BE2C (cell line): ENCODE data around the gene FGD2.
A peak's percentile ranks its signal among the peaks of the same experiment; 100 is the strongest.
"Not testable (repeated sequence)": the region's sequence is repeated elsewhere in the genome, so short reads cannot be mapped to it uniquely, and the experiment has no call there.

Source experiments
- DNase-seq: peaks from one replicate; pipeline ENCODE4 v3.0.0-alpha.2; 2020
- H3K27me3 ChIP-seq: fragments of 250-450 bp; sonication (Bioruptor Pico); 2 replicates; pipeline ENCODE4 v1.5.1; 2020; ENCODE audit warnings: mild to moderate bottlenecking
- H3K36me3 ChIP-seq: fragments of 250-450 bp; sonication (Bioruptor Pico); 2 replicates; pipeline ENCODE4 v1.5.1; 2020; ENCODE audit warnings: mild to moderate bottlenecking
- H3K4me1 ChIP-seq: fragments of 250-450 bp; sonication (Bioruptor Pico); 2 replicates; pipeline ENCODE4 v1.5.1; 2020
- H3K4me3 ChIP-seq: 2 replicates; pipeline ENCODE4 v1.5.1; 2011; ENCODE audit warnings: low read depth, low read length
- H3K9me3 ChIP-seq: fragments of 250-450 bp; sonication (Bioruptor Pico); 2 replicates; pipeline ENCODE4 v1.5.1; 2020
- TF ChIP-seq, protein P1 (sequence below): IDR thresholded peaks from 2 replicates; pipeline ENCODE4 v1.5.1; 2012; ENCODE audit warnings: mild to moderate bottlenecking, low read depth, low read length

The FGD2 gene

DNA sequence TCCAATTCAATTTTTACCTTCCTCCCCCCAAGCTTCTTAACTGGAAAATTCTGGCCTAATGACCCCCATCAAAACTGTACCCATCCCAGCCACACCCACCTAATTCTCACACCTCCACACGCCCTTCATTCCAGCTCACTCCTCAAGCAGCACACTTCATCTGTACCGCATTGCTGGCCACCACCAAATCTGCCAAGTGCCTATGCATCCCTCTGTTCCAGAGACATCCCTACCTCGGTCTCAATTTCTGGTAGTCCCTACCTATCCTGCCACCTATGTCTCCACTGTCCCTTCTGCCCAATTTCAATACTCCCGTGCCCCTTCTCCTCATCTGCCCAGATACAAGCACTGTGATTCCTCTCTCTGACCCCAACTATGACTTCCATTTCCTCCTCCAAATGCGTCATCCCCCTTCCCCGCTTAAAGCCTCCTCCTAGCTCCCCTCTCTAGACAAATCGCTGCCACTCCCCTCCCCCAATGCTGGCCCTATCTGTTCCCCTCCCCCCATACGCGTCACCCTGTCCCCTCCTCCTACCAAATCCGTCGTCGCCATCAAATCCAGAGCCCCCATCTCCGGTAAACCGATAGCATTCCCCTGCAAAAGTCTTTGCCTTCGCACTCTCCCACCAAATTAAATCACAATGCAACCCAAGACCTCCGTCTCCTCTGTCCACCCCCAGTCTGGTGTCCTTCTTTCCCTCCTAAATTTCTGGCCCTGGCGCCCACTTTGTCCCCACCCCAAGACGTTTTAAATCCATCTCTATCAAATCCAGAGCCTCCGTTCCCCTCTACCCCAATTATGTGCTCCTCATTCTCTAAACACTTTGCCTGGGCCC lies 20.7 kb upstream of the FGD2 start:
- H3K27me3 ChIP-seq: no peaks in the 10 kb centered on the region
- DNase-seq: peak; percentile 51
- 0 out of 2 replicates have a peak, but pooled peaks cover 2% of the 10 kb centered on the region for H3K36me3 ChIP-seq
- peak overlapping the region; percentile 70 for H3K4me3 ChIP-seq
- H3K9me3 ChIP-seq: no peaks in the 10 kb centered on the region
- peaks cover 3% of the 10 kb centered on the region for H3K4me1 ChIP-seq
- TF ChIP-seq, protein P1, sequence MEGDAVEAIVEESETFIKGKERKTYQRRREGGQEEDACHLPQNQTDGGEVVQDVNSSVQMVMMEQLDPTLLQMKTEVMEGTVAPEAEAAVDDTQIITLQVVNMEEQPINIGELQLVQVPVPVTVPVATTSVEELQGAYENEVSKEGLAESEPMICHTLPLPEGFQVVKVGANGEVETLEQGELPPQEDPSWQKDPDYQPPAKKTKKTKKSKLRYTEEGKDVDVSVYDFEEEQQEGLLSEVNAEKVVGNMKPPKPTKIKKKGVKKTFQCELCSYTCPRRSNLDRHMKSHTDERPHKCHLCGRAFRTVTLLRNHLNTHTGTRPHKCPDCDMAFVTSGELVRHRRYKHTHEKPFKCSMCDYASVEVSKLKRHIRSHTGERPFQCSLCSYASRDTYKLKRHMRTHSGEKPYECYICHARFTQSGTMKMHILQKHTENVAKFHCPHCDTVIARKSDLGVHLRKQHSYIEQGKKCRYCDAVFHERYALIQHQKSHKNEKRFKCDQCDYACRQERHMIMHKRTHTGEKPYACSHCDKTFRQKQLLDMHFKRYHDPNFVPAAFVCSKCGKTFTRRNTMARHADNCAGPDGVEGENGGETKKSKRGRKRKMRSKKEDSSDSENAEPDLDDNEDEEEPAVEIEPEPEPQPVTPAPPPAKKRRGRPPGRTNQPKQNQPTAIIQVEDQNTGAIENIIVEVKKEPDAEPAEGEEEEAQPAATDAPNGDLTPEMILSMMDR: no peak

DNA sequence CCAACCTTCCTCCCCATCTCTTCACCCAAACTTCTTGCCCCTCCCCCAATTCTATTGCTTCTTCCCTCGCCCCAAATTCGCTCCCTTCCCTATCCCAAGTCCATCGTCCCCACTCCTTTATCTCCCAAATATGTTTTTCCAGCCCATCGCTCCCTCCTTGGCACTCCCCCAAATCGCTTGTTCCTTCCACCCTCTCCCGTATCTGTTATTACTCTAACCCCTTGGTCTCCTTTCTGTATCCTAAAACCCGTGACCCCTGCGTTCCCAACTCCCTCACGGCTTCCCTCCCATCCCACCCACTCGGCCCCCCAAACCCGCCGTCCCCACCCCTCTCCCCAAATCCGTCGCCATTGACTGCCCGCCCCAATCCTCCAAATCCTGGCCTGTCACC lies 20.0 kb upstream of the FGD2 start:
- 0 out of 2 replicates have a peak, but pooled peaks cover 2% of the 10 kb centered on the region for H3K36me3 ChIP-seq
- H3K9me3 ChIP-seq: no peaks in the 10 kb centered on the region
- H3K4me1 ChIP-seq: peaks cover 3% of the 10 kb centered on the region
- peak overlapping the region; percentile 70 for H3K4me3 ChIP-seq
- TF ChIP-seq, protein P1: no peak
- H3K27me3 ChIP-seq: no peaks in the 10 kb centered on the region
- no peak for DNase-seq

DNA sequence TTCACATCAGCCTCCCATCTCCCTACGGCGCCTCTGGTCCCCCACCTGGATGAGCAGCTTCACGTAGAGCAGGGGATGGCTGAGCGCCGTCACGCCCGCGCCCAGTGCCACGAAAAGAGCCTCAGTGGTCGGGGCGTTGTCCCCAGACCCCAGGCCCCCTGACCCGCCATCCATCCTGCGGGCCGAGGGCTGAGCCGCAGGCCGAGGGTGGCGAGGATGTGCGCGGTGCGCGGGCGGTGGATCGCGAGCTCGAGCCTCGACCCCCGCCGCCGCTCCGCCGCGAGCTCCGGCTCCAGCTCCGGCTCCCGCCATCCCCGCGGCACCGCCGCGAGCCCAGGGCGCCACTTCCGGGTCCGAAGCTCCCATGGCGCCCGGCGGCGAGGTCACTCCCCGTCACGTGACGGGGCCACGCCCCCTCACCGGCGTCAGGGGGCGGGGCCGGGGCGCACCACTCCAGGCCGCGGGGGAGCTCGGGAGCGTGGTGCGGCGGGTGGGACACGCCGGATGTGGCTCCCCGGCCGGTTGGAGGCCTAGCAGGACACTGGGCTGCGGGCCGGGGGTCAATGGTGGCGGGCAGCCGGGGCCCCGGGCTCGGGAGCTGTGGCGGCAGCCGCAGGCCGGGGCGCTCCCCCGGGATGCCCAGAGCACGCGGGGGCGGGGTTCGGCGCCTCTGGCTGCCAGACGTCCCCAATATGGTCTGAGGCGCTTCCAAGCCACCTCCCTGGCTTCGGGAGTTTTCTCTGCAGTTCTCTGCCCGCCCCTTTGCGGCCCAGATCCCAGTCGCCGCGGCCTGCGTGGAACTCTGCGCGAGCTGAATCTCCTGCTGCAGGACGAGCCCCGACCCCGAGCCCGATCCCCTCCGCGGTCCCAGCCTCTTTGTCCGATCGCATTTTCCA lies 19.4 kb upstream of the FGD2 start, which contains the start of gene MTCH1:
MTCH1 (minus strand) TSS at position 389 of the 896 bp plus-strand sequence; CDS start at position 366, 23 bp downstream.
- peak; percentile 92 for DNase-seq
- Histone ChIP-seq H3K4me3 (peak within 1 kb of the TSS; percentile 70), H3K4me1 (peaks cover 3% of the 10 kb centered on the region), H3K36me3 (0 out of 2 replicates have a peak, but pooled peaks cover 2% of the 10 kb centered on the region), H3K9me3 (no peaks in the 10 kb centered on the region), H3K27me3 (no peaks in the 10 kb centered on the region)
- TF ChIP-seq, protein P1: no peak

DNA sequence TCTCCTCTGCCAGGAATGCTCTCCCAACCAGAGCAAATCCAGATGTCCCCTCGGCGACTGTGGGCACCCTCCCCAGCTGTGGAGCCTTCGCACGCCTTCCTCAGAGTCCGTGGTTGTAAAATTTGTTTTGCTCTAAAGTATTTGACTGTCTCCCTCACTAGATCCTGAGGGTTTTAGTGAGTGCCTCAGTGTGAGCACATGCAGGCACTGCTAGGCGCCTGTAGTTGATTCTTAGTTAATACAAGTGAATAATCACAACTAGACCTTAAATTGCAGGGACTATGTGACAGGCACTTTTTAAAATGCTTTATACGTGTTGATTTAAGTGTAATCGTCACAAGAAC lies 18.8 kb upstream of the FGD2 start:
- no peak for DNase-seq
- Histone ChIP-seq H3K4me3 (peak overlapping the region; percentile 70), H3K4me1 (peaks cover 3% of the 10 kb centered on the region), H3K27me3 (no peaks in the 10 kb centered on the region), H3K36me3 (0 out of 2 replicates have a peak, but pooled peaks cover 2% of the 10 kb centered on the region), H3K9me3 (no peaks in the 10 kb centered on the region)
- TF ChIP-seq, protein P1: no peak

DNA sequence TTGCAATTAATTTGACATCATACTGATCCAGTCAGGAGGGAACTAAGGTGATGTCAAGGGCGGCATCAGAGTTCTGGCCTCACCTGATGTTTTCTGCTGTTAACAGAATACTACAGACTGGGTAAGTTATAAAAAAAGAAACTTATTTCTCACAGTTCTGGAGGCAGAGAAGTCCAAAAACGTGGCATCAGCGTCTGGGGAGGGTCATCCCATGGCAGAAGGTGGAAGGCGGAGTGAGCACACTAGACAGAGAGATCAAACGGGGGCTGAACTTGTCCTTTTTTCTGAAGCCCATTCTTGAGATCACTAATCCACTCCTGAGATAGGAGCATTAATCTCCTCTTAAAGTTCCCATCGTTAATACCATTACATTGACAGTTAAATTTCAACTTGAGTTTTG lies 16.2 kb upstream of the FGD2 start:
- Histone ChIP-seq H3K4me1 (peaks cover 3% of the 10 kb centered on the region), H3K4me3 (no peak overlapping the region), H3K36me3 (0 out of 2 replicates have a peak, but pooled peaks cover 2% of the 10 kb centered on the region), H3K27me3 (no peaks in the 10 kb centered on the region), H3K9me3 (no peaks in the 10 kb centered on the region)
- DNase-seq: no peak
- TF ChIP-seq, protein P1: no peak

DNA sequence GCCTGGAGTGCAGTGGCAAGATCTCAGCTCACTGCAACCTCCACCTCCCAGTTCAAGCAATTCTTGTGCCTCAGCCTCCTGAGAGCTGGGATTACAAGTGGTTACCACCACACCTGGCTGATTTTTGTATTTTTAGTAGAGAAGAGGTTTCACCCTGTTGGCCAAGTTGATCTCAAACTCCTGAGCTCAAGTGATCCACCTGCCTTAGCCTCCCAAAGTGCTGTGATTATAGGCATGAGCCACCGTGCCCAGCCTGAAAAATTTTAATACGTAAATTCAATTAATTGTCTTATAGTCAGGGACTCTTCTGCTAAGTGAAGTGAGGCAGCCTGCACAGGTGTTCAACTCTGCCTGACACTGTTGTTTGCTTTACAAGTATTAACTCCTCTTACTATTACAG lies 15.1 kb upstream of the FGD2 start:
- H3K9me3 ChIP-seq, DNase-seq, H3K4me1 ChIP-seq, H3K4me3 ChIP-seq, H3K27me3 ChIP-seq, H3K36me3 ChIP-seq: not testable (repeated sequence)
